GM12878 (cell line): Measurements from ENCODE around the gene PPP6R2.

Experiments used
- EGR1 ChIP-seq, 2 experiments: IDR thresholded peaks; 1 replicate in 1 of 2; 2 replicates in 1 of 2; pipeline ENCODE4 v1.6.1; 2011 to 2012; ENCODE audit warnings: low read depth in 2 of 2, low read length in 2 of 2, borderline replicate concordance in 1 of 2, mild to moderate bottlenecking in 1 of 2, moderate library complexity in 1 of 2
- FOS ChIP-seq: IDR thresholded peaks from 3 replicates; pipeline ENCODE4 v1.6.1; 2011; ENCODE audit warnings: borderline replicate concordance; ENCODE audit not compliant: insufficient read length; ENCODE audit errors: extremely low read depth
- RB1 ChIP-seq: fragments of 450-650 bp; formaldehyde crosslinking; IDR thresholded peaks from 2 replicates; pipeline ENCODE4 v1.6.1; 2017; ENCODE audit warnings: mild to moderate bottlenecking, borderline replicate concordance
- TAF1 ChIP-seq: IDR thresholded peaks from 2 replicates; pipeline ENCODE4 v1.6.1; 2011; ENCODE audit warnings: mild to moderate bottlenecking, low read depth, low read length, borderline replicate concordance
- TARDBP ChIP-seq: IDR thresholded peaks from 2 replicates; pipeline ENCODE4 v1.6.1; 2016; ENCODE audit warnings: borderline replicate concordance
- ZNF384 ChIP-seq: IDR thresholded peaks from 2 replicates; pipeline ENCODE4 v1.6.1; 2012; ENCODE audit warnings: low read depth, mild to moderate bottlenecking, low read length, improper control_type of control experiment, borderline replicate concordance
- TF ChIP-seq, protein P1 (sequence below), 3 experiments: IDR thresholded peaks in 2 of 3; conservative IDR thresholded peaks in 1 of 3; 2 replicates each; pipeline ENCODE4 v1.5.1; 2011; ENCODE audit warnings: low read depth in 3 of 3, low read length in 3 of 3, mild to moderate bottlenecking in 3 of 3, control low read depth in 2 of 3, moderate library complexity in 2 of 3, inconsistent platforms in 1 of 3, mixed read lengths in 1 of 3; ENCODE audit not compliant: control insufficient read depth in 2 of 3, insufficient read depth in 1 of 3; ENCODE audit errors: extremely low read depth in 1 of 3
- TF ChIP-seq, protein P2 (sequence below): fragments of 150-350 bp; IDR thresholded peaks from 2 replicates; pipeline ENCODE4 v1.6.1; 2016; ENCODE audit warnings: low read depth, low read length
- TF ChIP-seq, protein P3 (sequence below): IDR thresholded peaks from 2 replicates; pipeline ENCODE4 v1.6.1; 2011; ENCODE audit warnings: borderline replicate concordance, low read depth, mild to moderate bottlenecking, moderate library complexity, mixed read lengths, low read length; ENCODE audit not compliant: insufficient read depth; ENCODE audit errors: extremely low read length

DNA sequence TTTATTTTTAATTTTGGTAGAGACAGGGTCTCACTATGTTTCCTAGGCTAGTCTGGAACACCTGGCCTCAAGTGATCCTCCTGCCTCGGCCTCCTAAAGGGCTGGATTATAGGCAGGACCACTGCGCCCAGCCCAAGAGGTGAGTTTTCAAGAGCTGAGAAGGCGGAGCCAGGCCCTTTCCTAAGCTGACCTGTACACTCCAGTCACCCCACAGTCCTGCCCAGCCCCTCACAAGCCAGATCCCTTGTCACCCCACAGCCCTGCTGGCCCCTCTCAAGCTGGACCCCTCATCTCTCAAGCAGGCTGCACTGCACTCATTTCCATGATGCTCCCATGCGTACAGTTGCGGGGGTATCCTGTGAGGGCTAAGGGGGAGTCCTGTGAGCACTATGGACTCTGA lies 19.2 kb upstream of the PPP6R2 start:
- TF ChIP-seq, protein P1, sequence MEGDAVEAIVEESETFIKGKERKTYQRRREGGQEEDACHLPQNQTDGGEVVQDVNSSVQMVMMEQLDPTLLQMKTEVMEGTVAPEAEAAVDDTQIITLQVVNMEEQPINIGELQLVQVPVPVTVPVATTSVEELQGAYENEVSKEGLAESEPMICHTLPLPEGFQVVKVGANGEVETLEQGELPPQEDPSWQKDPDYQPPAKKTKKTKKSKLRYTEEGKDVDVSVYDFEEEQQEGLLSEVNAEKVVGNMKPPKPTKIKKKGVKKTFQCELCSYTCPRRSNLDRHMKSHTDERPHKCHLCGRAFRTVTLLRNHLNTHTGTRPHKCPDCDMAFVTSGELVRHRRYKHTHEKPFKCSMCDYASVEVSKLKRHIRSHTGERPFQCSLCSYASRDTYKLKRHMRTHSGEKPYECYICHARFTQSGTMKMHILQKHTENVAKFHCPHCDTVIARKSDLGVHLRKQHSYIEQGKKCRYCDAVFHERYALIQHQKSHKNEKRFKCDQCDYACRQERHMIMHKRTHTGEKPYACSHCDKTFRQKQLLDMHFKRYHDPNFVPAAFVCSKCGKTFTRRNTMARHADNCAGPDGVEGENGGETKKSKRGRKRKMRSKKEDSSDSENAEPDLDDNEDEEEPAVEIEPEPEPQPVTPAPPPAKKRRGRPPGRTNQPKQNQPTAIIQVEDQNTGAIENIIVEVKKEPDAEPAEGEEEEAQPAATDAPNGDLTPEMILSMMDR (IDR thresholded peaks at IDR 0.05 in 2 of 3, conservative IDR thresholded peaks at IDR 0.05 in 1 of 3; ENCODE audit: control insufficient read depth in 2 of 3, extremely low read depth in 1 of 3, insufficient read depth in 1 of 3, low read depth in 3 of 3, low read length in 3 of 3): no peak
- no peak for TF ChIP-seq ZNF384
- no peak for TF ChIP-seq FOS
- TF ChIP-seq TAF1: no peak
- TF ChIP-seq, protein P2, sequence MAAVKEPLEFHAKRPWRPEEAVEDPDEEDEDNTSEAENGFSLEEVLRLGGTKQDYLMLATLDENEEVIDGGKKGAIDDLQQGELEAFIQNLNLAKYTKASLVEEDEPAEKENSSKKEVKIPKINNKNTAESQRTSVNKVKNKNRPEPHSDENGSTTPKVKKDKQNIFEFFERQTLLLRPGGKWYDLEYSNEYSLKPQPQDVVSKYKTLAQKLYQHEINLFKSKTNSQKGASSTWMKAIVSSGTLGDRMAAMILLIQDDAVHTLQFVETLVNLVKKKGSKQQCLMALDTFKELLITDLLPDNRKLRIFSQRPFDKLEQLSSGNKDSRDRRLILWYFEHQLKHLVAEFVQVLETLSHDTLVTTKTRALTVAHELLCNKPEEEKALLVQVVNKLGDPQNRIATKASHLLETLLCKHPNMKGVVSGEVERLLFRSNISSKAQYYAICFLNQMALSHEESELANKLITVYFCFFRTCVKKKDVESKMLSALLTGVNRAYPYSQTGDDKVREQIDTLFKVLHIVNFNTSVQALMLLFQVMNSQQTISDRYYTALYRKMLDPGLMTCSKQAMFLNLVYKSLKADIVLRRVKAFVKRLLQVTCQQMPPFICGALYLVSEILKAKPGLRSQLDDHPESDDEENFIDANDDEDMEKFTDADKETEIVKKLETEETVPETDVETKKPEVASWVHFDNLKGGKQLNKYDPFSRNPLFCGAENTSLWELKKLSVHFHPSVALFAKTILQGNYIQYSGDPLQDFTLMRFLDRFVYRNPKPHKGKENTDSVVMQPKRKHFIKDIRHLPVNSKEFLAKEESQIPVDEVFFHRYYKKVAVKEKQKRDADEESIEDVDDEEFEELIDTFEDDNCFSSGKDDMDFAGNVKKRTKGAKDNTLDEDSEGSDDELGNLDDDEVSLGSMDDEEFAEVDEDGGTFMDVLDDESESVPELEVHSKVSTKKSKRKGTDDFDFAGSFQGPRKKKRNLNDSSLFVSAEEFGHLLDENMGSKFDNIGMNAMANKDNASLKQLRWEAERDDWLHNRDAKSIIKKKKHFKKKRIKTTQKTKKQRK: no peak
- TF ChIP-seq TARDBP: no peak
- TF ChIP-seq EGR1 (IDR thresholded peaks at IDR 0.05; ENCODE audit: borderline replicate concordance in 1 of 2, low read depth in 2 of 2, low read length in 2 of 2): no peak
- no peak for TF ChIP-seq RB1
- TF ChIP-seq, protein P3, sequence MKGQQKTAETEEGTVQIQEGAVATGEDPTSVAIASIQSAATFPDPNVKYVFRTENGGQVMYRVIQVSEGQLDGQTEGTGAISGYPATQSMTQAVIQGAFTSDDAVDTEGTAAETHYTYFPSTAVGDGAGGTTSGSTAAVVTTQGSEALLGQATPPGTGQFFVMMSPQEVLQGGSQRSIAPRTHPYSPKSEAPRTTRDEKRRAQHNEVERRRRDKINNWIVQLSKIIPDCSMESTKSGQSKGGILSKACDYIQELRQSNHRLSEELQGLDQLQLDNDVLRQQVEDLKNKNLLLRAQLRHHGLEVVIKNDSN: no peak
